Tibial nerve (tissue), 4 donors: ENCODE data around the gene CGNL1. TPM values are rescaled to one million over a fixed set of nuclear protein-coding genes. Genes with fewer than 3 reads are reported as not detected.

ENCODE experiments used
- DNase-seq, 2 donors: peaks; one replicate each; pipeline ENCODE4 v3.0.0-alpha.2; 2019; ENCODE audit warnings: low spot score in 2 of 2
- H3K27ac ChIP-seq, 4 donors: fragments of 200-600 bp; sonication (generic) in 3 of 4; one replicate each; pipeline ENCODE4 v1.5.1; 2017 to 2019; ENCODE audit warnings: mild to moderate bottlenecking in 1 of 4
- H3K27me3 ChIP-seq, 2 donors: fragments of 200-600 bp; sonication (generic) in 1 of 2; one replicate each; pipeline versions ENCODE4 v1.5.1 to v1.6.0; 2017 to 2019
- H3K36me3 ChIP-seq, 3 donors: fragments of 200-600 bp; sonication (generic); one replicate each; pipeline ENCODE4 v1.5.1; 2018 to 2019
- H3K4me1 ChIP-seq, 4 donors: fragments of 200-600 bp; sonication (generic) in 3 of 4; one replicate each; pipeline ENCODE4 v1.5.1; 2017 to 2019
- H3K4me3 ChIP-seq, 4 donors: fragments of 200-600 bp; sonication (generic) in 3 of 4; one replicate each; pipeline ENCODE4 v1.5.1; 2017 to 2019; ENCODE audit warnings: mild to moderate bottlenecking in 1 of 4, moderate library complexity in 1 of 4
- H3K9me3 ChIP-seq, 4 donors: fragments of 200-600 bp; sonication (generic) in 3 of 4; one replicate each; pipeline ENCODE4 v1.5.1; 2017 to 2019
- EP300 ChIP-seq, 2 donors: sonication (generic); formaldehyde crosslinking; IDR thresholded peaks; one replicate each; pipeline ENCODE4 v1.6.1; 2017; ENCODE audit warnings: antibody characterized with exemption in 2 of 2, mild to moderate bottlenecking in 1 of 2
- POLR2A ChIP-seq, 2 donors: fragments of 450-650 bp; IDR thresholded peaks; one replicate each; pipeline ENCODE4 v1.6.1; 2017; ENCODE audit warnings: antibody characterized with exemption in 2 of 2, mild to moderate bottlenecking in 2 of 2, moderate library complexity in 2 of 2
- WGBS, 2 donors: methylation state at CpG; one replicate each; pipeline ENCODE4 v1.1.5; 2018; 5-methylcytosine and 5-hydroxymethylcytosine counted together
- total RNA-seq, 4 donors: library from RNA; depleted of rRNA; stranded (reverse); fragments of >200 nt; gene quantifications; one replicate each; pipeline ENCODE4 v1.1.0, GENCODE V29; 2016
- TF ChIP-seq, protein P1 (sequence below), 5 experiments: fragments of 200-600 bp in 3 of 5; fragments of 450-650 bp in 2 of 5; sonication (generic) in 3 of 5; IDR thresholded peaks; one replicate each; pipeline ENCODE4 v1.5.1; 2016 to 2019; ENCODE audit warnings: antibody characterized with exemption in 5 of 5, mild to moderate bottlenecking in 3 of 5, moderate library complexity in 2 of 5

The CGNL1 gene
- total RNA-seq, 4 donors from 2014 or later: 15.9 to 36.7 (median 29.2) TPM

DNA sequence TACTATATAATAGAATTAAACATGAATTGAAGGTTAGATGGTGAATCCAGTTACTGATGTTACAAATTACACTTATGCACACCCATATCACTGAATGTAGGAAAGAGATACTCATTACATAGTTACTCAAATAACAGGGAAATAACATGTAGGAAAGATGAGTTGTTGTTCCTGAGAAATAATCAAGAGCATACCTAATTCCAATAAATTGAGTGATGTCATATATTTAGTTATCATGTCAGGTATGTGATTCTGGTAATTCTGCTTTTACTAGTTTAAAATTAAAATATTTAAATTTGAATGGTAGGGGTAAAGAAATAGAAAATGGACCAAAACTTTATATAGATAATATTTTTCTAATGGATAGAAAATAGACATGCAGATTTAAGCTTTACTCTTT, 112.8 kb downstream of the CGNL1 start:
- H3K4me1 ChIP-seq: peaks cover 0 to under 1% (median 0%) of the 10 kb centered on the region in 4 donors
- no peaks in the 10 kb centered on the region for H3K27me3 ChIP-seq

DNA sequence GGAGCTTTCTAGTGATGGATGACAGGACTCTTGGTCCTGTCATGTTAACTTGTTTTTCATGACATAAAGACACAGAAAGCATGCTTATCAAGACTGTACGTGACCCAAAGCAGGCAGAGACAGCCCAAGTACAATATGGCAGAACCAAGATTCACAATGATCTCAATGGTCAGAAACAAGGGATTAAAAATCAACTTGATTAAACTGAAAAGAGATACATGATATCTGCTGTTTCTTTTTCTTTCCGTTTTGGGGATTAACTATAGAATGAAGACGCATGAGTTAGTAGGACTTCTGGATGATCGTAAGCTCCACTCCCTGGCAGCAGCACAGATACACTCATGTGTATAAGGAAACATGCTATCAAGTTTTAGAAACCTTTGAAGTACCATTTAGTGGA, 117.0 kb downstream of the CGNL1 start:
- Histone ChIP-seq H3K36me3 (no peaks in the 10 kb centered on the region), H3K27ac (no peak overlapping the region), H3K27me3 (no peaks in the 10 kb centered on the region), H3K4me1 (peaks cover 0 to 32% (median 0%) of the 10 kb centered on the region in 4 donors), H3K9me3 (no peaks in the 10 kb centered on the region), H3K4me3 (no peak overlapping the region)
- no peak for DNase-seq
- TF ChIP-seq, protein P1, sequence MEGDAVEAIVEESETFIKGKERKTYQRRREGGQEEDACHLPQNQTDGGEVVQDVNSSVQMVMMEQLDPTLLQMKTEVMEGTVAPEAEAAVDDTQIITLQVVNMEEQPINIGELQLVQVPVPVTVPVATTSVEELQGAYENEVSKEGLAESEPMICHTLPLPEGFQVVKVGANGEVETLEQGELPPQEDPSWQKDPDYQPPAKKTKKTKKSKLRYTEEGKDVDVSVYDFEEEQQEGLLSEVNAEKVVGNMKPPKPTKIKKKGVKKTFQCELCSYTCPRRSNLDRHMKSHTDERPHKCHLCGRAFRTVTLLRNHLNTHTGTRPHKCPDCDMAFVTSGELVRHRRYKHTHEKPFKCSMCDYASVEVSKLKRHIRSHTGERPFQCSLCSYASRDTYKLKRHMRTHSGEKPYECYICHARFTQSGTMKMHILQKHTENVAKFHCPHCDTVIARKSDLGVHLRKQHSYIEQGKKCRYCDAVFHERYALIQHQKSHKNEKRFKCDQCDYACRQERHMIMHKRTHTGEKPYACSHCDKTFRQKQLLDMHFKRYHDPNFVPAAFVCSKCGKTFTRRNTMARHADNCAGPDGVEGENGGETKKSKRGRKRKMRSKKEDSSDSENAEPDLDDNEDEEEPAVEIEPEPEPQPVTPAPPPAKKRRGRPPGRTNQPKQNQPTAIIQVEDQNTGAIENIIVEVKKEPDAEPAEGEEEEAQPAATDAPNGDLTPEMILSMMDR (IDR thresholded peaks at IDR 0.05): no peak
- TF ChIP-seq EP300 (IDR thresholded peaks at IDR 0.05) (no peak), POLR2A (IDR thresholded peaks at IDR 0.05) (no peak)
- 95 to 96% methylated on average over 4 of the region's 4 CpGs for WGBS, 2 donors

More for the DNA sequence above, 112.8 kb downstream of the CGNL1 start:
- H3K36me3 ChIP-seq: no peaks in the 10 kb centered on the region
- H3K9me3 ChIP-seq: no peaks in the 10 kb centered on the region
- H3K4me3 ChIP-seq: no peak overlapping the region
- no peak for DNase-seq
- no peak overlapping the region for H3K27ac ChIP-seq
- TF ChIP-seq POLR2A (IDR thresholded peaks at IDR 0.05) (no peak), EP300 (IDR thresholded peaks at IDR 0.05) (no peak)
- TF ChIP-seq, protein P1 (IDR thresholded peaks at IDR 0.05): no peak

DNA sequence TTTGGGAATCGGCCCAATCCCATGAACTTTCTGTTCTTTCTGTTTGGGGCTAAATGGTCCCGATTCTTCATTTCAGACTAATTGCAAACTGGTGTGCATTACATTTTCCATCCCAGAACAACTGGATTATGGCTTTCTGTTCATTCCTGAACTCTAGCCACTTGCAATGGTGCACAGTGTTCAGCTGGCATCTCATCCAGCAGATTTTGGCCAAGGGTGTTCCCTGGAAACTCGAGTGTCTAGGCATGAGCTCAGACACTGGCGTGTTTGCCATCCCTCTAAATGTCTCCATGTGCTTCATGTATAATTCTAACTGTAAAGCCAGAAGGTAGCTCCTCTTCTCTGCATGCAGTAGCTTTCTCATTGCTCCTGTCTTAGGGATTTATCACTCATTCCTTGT, 118.3 kb downstream of the CGNL1 start:
- Histone ChIP-seq H3K4me3 (no peak overlapping the region), H3K27ac (no peak overlapping the region), H3K4me1 (peaks cover 0 to 32% (median 0%) of the 10 kb centered on the region in 4 donors), H3K27me3 (no peaks in the 10 kb centered on the region), H3K36me3 (no peaks in the 10 kb centered on the region), H3K9me3 (no peaks in the 10 kb centered on the region)
- DNase-seq: no peak
- TF ChIP-seq POLR2A (IDR thresholded peaks at IDR 0.05) (no peak), EP300 (IDR thresholded peaks at IDR 0.05) (no peak)
- TF ChIP-seq, protein P1 (IDR thresholded peaks at IDR 0.05): no peak
- WGBS, 2 donors: 63 to 65% methylated on average over 4 of the region's 4 CpGs

DNA sequence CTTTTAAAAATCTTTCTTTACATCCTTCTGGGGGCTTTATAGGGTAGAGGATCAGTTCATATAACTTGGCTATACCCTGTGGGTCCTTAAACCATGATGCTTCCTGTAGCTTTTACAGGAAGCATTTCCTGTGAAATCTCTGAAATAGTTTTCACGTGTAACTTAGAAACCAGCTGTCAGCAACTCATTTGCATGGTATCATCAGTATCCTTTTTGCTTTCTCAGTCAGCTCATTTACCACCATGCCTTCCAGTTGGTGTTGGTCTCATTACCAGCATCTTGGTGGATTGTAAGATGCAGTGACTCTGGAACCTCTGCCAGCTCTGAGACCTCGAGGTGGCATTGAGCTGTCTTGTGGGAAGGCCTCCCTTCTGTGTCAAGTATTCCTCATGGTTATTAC, 118.7 kb downstream of the CGNL1 start:
- WGBS, 2 donors: 42 to 50% methylated on average over 2 of the region's 2 CpGs
- TF ChIP-seq, protein P1 (IDR thresholded peaks at IDR 0.05): no peak
- TF ChIP-seq EP300 (IDR thresholded peaks at IDR 0.05) (no peak), POLR2A (IDR thresholded peaks at IDR 0.05) (no peak)
- no peak for DNase-seq
- H3K4me3 ChIP-seq: no peak overlapping the region
- H3K36me3 ChIP-seq: no peaks in the 10 kb centered on the region
- H3K27me3 ChIP-seq: no peaks in the 10 kb centered on the region
- H3K4me1 ChIP-seq: peaks cover 0 to 32% (median 0%) of the 10 kb centered on the region in 4 donors
- H3K27ac ChIP-seq: no peak overlapping the region
- H3K9me3 ChIP-seq: no peaks in the 10 kb centered on the region

DNA sequence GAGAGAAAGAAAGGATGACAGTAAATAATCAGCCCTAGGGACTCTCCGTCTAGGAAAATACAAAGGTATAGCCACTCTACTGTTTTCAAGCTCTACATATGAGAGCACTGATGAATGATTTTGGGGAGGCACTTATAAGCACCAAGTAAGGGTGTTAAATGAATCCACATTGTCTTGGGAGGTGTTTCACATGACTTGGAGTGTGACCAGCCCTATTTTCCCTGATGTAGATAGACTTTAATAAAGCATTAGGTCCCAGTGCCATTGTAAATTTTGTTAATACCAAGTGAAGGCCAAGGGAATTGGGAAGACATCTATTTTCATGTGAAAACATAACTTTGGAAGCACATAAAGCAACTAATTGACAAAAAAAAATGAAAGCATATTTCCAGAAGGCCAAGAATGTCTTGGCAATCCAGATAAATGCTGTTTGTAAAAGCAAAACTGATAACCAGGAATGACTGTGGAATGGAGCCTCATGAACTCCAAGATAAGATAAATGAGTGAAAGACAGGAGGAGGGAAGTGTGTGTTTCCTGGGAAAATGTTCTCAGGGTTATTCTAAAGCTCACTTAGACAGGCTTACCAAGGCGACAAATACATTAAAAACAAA, 119.4 kb downstream of the CGNL1 start:
- H3K27me3 ChIP-seq: no peaks in the 10 kb centered on the region
- no peak overlapping the region for H3K4me3 ChIP-seq
- peaks cover 0 to 32% (median 0%) of the 10 kb centered on the region in 4 donors for H3K4me1 ChIP-seq
- 80 to 95% methylated on average over 2 of the region's 2 CpGs for WGBS, 2 donors
- TF ChIP-seq POLR2A (IDR thresholded peaks at IDR 0.05): no peak
- no peaks in the 10 kb centered on the region for H3K36me3 ChIP-seq
- DNase-seq: no peak
- H3K9me3 ChIP-seq: no peaks in the 10 kb centered on the region
- H3K27ac ChIP-seq: no peak overlapping the region
